Measurements from ENCODE around the gene TSC22D1. TPM values are rescaled to one million over a fixed set of nuclear protein-coding genes. Genes with fewer than 3 reads are reported as not detected.

TSC22D1 gene
- total RNA-seq, 1 experiment from 2014 or later, result 79.2 TPM

DNA sequence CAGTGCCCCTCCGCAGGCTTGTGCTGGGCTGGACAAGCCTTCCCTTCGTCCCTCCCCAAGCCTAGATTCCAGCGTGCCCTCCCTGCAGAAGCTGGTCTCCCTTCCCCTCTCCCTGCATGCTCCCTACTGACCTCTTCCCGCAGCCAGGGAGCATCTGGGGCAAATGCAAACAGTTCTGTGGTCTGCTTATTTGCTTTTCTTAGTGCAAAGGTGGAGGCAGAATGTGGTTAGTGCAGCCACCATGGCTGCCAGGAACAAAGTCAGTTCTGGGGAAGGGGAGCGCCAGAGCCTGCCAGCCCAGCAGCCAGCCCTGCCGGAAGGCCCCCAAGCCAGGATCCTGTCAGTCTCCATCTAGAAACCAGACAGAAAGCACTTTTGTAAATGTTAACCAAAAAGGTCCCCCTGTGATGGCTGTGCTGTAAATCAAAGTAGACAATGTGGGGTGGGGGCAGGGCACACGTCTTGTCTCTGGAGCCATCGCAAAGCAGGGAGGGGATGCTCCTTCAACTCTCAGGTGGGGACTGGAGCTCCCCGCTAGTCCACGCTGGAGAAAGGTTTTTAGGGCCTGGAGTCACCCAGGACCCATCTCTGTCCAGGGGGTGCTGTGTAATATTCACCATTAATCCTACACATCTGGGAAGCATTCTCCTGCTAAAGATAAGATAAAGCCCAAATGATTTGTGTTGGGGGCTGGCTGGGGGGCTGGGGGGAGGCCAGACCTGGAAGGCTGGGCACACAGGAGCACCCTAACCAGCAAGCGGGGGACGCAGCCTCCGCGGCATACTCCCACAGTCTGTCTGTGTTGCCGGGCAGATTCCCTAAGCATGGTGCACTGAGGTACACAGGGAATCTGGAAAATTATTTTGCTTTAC lies 171.6 kb downstream of the TSC22D1 start:
- Histone ChIP-seq H3K27ac (peak overlapping the region; percentile 67), H3K4me1 (replicated peaks; ENCODE audit: insufficient read depth) (peaks cover 49% of the 10 kb centered on the region), H3K4me3 (peak overlapping the region; percentile 27; the same call in 1 of the 2 replicates), H3K9me2 (ENCODE audit: insufficient read depth) (no peaks in the 10 kb centered on the region), H2AFZ (peak overlapping the region; percentile 70; the same call in 1 of the 2 replicates), H3K27me3 (ENCODE audit: insufficient read depth, low read depth) (no peaks in the 10 kb centered on the region), H3K36me3 (ENCODE audit: low read depth) (no peaks in the 10 kb centered on the region), H3K9me3 (ENCODE audit: insufficient read depth, low read depth) (no peaks in the 10 kb centered on the region), H3K79me2 (ENCODE audit: low read depth) (no peaks in the 10 kb centered on the region), H3K4me2 (peak overlapping the region; percentile 70), H3F3A (ENCODE audit: insufficient read depth, low read depth) (peaks cover 25% of the 10 kb centered on the region; the same call in 1 of the 2 replicates), H4K20me1 (ENCODE audit: insufficient read depth) (no peaks in the 10 kb centered on the region)
- BruUV-seq (replicated peaks), result no TSS peak
- intact Hi-C loops (cut with micrococcal nuclease; ENCODE audit: unreplicated experiment), result no loop called here
- TF ChIP-seq, protein P1, sequence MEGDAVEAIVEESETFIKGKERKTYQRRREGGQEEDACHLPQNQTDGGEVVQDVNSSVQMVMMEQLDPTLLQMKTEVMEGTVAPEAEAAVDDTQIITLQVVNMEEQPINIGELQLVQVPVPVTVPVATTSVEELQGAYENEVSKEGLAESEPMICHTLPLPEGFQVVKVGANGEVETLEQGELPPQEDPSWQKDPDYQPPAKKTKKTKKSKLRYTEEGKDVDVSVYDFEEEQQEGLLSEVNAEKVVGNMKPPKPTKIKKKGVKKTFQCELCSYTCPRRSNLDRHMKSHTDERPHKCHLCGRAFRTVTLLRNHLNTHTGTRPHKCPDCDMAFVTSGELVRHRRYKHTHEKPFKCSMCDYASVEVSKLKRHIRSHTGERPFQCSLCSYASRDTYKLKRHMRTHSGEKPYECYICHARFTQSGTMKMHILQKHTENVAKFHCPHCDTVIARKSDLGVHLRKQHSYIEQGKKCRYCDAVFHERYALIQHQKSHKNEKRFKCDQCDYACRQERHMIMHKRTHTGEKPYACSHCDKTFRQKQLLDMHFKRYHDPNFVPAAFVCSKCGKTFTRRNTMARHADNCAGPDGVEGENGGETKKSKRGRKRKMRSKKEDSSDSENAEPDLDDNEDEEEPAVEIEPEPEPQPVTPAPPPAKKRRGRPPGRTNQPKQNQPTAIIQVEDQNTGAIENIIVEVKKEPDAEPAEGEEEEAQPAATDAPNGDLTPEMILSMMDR (conservative IDR thresholded peaks at IDR 0.05), result no peak
- no peak for TF ChIP-seq EZH2 (IDR thresholded peaks at IDR 0.05; ENCODE audit: low read depth)
- DNase-seq, result peak in 1 of 2 experiments; percentile 57
- CTCF ChIA-PET, result no interaction called here
- POLR2A ChIA-PET (ENCODE audit: unreplicated experiment), result no interaction called here

DNA sequence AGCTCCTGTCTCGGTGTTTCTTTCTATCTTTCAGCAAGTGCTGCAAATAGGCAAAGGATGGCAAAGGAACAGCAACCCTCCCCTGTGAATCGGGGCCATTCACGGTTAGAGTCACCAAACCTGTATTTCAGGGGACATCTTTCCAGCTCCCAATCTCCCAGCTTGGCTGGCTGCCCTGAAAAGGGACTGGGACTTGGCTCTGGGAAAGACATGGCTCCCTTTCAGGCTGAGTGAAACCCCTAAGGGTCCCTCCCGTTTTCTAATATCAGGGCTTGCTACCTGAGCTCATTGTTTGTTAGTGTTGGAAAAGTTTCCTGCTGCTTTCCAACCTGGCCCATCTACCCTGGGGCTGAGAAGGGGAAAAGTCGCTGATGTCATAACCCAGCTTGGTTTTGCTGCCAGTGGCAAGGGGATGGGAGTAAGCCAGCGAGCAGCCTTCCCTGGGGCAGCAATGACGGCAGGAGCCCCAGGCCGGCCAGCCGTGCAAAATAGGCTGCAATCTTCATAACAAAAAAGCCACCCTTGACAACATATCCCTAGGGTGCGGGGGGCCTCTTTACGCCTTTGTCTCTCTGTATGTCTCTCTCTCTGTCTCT lies 172.6 kb downstream of the TSC22D1 start:
- Histone ChIP-seq H3K9me2 (ENCODE audit: insufficient read depth) (no peaks in the 10 kb centered on the region), H3K9me3 (ENCODE audit: insufficient read depth, low read depth) (no peaks in the 10 kb centered on the region), H3K27ac (peak overlapping the region; percentile 67), H3K4me2 (peak overlapping the region; percentile 70), H3K4me3 (peak overlapping the region; percentile 27; the same call in 1 of the 2 replicates), H3K79me2 (ENCODE audit: low read depth) (no peaks in the 10 kb centered on the region), H3K4me1 (replicated peaks; ENCODE audit: insufficient read depth) (peaks cover 49% of the 10 kb centered on the region), H4K20me1 (ENCODE audit: insufficient read depth) (no peaks in the 10 kb centered on the region), H2AFZ (peak overlapping the region; percentile 70), H3K27me3 (ENCODE audit: insufficient read depth, low read depth) (no peaks in the 10 kb centered on the region), H3F3A (ENCODE audit: insufficient read depth, low read depth) (peaks cover 25% of the 10 kb centered on the region; the same call in 1 of the 2 replicates), H3K36me3 (ENCODE audit: low read depth) (no peaks in the 10 kb centered on the region)
- DNase-seq, result peak; percentile 61 to 69
- intact Hi-C loops (cut with micrococcal nuclease; ENCODE audit: unreplicated experiment), result loop anchor here (1.0 kb wide), 2 partner anchors 39 to 97 kb away; no protein-coding TSS in a partner anchor
- no TSS peak for BruUV-seq (replicated peaks)
- CTCF ChIA-PET, result no interaction called here
- no peak for TF ChIP-seq EZH2 (IDR thresholded peaks at IDR 0.05; ENCODE audit: low read depth)
- TF ChIP-seq, protein P1 (conservative IDR thresholded peaks at IDR 0.05), result no peak
- POLR2A ChIA-PET (ENCODE audit: unreplicated experiment), result interaction anchor here (0.6 to 1.0 kb wide), 4 partner anchors 30 to 155 kb away, joined by 3 to 8 read pairs (median 6); no protein-coding TSS in a partner anchor

DNA sequence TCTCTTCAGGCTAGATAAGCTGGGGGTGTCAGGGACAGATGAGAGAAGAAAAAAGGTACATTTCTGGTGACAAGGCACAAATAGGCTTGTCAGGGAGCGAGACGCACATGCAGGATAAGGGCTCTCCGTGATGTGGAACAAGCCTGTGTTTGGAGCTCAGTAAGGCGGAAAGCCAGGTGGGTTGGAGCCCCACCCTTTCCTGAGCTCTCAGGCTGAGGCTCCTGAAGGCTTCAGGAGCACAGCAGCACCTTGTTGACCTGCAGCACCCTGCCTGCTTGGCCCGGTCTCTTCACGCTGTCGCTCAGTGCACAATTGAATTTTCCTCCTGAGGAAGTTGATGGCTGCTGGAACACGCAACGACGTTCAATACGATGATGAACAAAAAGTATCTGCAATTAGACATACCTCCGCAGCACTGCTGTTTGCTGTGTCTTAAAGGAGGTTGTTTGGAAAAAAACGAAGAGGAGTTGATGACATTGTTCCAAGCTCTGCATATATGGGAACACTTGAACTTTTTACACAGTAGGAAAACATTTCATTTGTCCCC lies 173.2 kb downstream of the TSC22D1 start:
- Histone ChIP-seq H3K4me3 (no peak overlapping the region; the same call in 1 of the 2 replicates), H3K79me2 (ENCODE audit: low read depth) (no peaks in the 10 kb centered on the region), H3K9me2 (ENCODE audit: insufficient read depth) (no peaks in the 10 kb centered on the region), H3K27me3 (ENCODE audit: insufficient read depth, low read depth) (no peaks in the 10 kb centered on the region), H3K4me1 (replicated peaks; ENCODE audit: insufficient read depth) (peaks cover 45% of the 10 kb centered on the region), H2AFZ (peak overlapping the region; percentile 70), H3K4me2 (peak overlapping the region; percentile 70), H3K36me3 (ENCODE audit: low read depth) (no peaks in the 10 kb centered on the region), H3K9me3 (ENCODE audit: insufficient read depth, low read depth) (no peaks in the 10 kb centered on the region), H3K27ac (peak overlapping the region; percentile 67; the same call in 1 of the 2 replicates), H4K20me1 (ENCODE audit: insufficient read depth) (no peaks in the 10 kb centered on the region), H3F3A (ENCODE audit: insufficient read depth, low read depth) (peaks cover 25% of the 10 kb centered on the region; the same call in 1 of the 2 replicates)
- intact Hi-C loops (cut with micrococcal nuclease; ENCODE audit: unreplicated experiment), result loop anchor here (1.0 kb wide), 2 partner anchors 39 to 97 kb away; no protein-coding TSS in a partner anchor
- ChIA-PET CTCF (no interaction called here), POLR2A (ENCODE audit: unreplicated experiment) (interaction anchor here (0.6 to 1.0 kb wide), 3 partner anchors 31 to 34 kb away, joined by 3 to 8 read pairs (median 7); no protein-coding TSS in a partner anchor)
- TF ChIP-seq EZH2 (IDR thresholded peaks at IDR 0.05; ENCODE audit: low read depth), result no peak
- TF ChIP-seq, protein P1 (conservative IDR thresholded peaks at IDR 0.05), result no peak
- no TSS peak for BruUV-seq (replicated peaks)
- DNase-seq, result no peak

Data from PC-9 (cell line).